LNCaP clone FGC (cell line): ENCODE data around the gene MPZL1.
"Not testable (repeated sequence)": the region's sequence is repeated elsewhere in the genome, so short reads cannot be mapped to it uniquely, and the experiment has no call there.

Experiments used
- DNase-seq: peaks from one replicate; pipeline ENCODE4 v3.0.0-alpha.2; 2011; ENCODE audit warnings: low read depth
- H3K4me3 ChIP-seq: 2 replicates; pipeline ENCODE4 v1.5.1; 2011; ENCODE audit warnings: mild to moderate bottlenecking, low read depth, low read length, control low read depth
- TF ChIP-seq, protein P1 (sequence below): IDR thresholded peaks from 2 replicates; pipeline ENCODE4 v1.5.1; 2012; ENCODE audit warnings: mild to moderate bottlenecking; ENCODE audit not compliant: control insufficient read depth, insufficient read depth; ENCODE audit errors: extremely low read depth

The MPZL1 gene

DNA sequence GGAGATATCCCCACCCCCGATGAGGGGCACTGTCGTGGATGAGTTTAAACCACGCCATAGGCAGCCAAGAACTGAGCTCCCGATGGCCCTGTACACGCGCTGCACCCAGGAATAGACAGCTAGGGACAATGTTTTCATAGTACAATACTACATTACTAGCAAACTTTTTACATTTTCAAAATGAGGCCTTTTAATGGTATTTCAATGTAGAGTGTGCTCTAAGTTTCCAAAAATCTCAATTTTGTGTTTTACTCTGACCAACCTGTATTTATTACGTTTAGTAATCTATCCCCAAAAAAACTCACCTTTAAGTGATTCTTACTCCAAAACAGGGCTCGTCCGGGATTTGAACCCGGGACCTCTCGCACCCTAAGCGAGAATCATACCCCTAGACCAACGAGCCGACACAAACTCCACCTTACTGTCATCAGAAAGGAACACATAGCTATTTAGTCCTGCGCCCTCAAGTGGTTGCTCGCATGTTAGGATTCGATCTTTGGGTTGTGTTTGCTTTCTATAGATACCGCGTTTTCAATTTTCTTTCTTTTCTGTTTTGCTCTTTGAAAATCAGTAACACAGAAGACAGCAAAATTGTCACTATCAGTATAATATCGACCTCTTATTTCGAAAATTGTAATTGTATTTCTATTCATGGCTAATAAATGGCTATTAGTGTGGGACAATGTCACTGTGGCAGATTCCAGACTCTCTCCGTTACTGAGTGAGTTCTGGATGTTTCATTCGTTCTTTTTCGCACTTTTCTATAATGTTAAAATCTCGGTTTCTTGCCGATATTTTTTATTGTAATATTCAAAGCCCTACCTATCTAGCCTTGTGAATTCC, 6.4 kb upstream of the MPZL1 start:
- TF ChIP-seq, protein P1, sequence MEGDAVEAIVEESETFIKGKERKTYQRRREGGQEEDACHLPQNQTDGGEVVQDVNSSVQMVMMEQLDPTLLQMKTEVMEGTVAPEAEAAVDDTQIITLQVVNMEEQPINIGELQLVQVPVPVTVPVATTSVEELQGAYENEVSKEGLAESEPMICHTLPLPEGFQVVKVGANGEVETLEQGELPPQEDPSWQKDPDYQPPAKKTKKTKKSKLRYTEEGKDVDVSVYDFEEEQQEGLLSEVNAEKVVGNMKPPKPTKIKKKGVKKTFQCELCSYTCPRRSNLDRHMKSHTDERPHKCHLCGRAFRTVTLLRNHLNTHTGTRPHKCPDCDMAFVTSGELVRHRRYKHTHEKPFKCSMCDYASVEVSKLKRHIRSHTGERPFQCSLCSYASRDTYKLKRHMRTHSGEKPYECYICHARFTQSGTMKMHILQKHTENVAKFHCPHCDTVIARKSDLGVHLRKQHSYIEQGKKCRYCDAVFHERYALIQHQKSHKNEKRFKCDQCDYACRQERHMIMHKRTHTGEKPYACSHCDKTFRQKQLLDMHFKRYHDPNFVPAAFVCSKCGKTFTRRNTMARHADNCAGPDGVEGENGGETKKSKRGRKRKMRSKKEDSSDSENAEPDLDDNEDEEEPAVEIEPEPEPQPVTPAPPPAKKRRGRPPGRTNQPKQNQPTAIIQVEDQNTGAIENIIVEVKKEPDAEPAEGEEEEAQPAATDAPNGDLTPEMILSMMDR = peak; percentile 97
- H3K4me3 ChIP-seq = peak overlapping the region; percentile 60
- peak; percentile 71 for DNase-seq

DNA sequence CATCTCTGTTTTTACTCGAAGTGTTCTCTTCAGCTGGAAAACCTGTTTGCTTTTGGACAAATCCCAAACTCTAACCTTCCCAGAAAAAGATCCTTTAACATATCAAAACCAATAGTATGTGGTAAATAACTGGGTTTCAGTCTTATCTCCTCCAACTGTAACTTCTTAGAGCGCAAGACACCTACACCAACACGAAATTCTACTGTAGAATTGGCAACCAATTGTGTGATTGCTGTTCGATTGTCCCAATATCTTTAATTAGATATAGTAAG, 5.8 kb upstream of the MPZL1 start:
- DNase-seq = no peak
- TF ChIP-seq, protein P1 = no peak
- H3K4me3 ChIP-seq = peak overlapping the region; percentile 60

DNA sequence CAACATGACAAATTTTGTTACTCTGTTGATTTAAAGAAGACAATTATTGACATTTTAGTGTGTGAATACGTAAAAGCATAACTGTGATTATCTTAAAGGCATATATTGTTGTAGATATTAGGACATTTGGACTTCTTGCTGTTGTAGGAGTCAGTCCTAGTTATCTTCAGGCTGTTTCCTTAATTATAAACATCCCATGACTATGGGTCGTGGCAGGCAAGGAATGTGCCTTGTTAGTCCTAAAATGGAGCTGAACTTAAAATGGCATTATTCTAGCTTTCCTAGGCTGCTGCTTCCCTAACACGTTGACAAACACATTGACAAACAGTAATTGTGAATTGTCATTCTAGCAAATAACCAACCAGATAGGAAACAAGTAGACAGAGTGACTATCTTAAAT, 4.4 kb upstream of the MPZL1 start:
- DNase-seq = no peak
- TF ChIP-seq, protein P1 = no peak
- no peak overlapping the region for H3K4me3 ChIP-seq

DNA sequence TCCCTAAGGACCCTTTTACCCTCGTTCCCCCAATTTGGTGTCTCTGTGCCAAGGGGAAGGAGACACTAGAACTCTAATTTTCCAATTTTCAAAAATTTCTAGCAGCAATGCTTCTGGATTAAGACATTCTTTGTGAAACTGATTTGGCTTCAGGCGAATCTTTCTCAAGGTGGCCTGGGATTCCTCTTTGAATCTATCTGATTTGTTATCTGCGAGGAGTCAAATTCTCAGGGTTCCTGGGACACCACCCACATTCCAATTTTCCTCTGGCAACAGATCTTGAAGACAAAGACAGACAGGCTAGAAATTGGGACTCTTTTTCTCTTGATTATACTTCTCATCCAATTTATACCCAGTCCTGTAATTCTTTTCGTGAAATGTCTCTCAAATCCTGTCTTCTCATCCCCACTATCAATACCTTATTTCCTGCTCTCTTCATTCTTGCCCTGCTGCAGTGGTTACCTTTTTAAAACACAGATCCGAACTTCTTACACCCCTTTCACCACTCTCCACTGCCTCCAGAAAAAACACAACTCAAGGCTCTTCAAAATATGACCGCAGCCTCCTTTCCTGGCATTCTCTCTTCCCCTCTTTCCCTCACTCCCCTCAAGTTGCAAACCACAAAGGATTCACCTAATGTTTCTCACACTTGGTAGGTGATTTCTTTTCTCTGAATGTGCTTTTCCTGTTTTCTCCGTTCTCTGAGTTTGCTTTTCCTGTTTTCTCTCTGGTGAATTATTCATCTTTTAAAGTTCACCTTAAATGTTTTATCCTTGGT, 2.7 kb upstream of the MPZL1 start:
- no peak overlapping the region for H3K4me3 ChIP-seq

DNA sequence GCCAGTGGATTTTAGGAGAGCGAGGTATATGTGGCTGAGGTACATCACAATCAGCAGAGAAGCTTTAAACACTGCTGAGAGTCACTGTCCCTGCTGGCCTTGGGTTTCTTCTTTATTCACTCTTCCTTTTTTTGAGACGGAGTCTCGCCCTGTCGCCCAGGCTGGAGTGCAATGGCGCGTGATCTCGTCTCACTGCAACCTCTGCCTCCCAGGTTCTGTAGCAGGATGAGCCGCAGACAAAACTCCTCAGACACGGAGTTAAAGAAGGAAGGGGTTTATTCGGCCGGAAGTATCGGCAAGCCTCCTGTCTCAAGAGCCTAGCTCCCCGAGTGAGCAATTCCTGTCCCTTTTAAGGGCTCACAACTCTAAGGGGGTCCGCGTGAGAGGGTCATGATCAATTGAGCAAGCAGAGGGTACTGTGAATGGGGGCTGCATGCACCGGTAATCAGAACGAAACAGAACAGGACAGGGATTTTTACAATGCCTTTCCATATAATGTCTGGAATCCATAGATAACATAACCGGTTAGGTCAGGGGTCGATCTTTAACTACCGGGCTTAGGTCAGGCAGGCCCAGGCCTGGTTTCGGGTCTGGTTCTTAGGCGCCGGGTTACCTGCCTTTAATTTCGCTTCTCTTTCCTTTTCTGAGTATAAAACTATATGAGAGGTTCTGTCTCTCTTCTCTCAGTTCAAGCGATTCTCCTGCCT, 1.9 kb upstream of the MPZL1 start:
- not testable (repeated sequence) for DNase-seq, H3K4me3 ChIP-seq

More for the DNA sequence above, 2.7 kb upstream of the MPZL1 start:
- no peak for DNase-seq
- TF ChIP-seq, protein P1 = no peak

DNA sequence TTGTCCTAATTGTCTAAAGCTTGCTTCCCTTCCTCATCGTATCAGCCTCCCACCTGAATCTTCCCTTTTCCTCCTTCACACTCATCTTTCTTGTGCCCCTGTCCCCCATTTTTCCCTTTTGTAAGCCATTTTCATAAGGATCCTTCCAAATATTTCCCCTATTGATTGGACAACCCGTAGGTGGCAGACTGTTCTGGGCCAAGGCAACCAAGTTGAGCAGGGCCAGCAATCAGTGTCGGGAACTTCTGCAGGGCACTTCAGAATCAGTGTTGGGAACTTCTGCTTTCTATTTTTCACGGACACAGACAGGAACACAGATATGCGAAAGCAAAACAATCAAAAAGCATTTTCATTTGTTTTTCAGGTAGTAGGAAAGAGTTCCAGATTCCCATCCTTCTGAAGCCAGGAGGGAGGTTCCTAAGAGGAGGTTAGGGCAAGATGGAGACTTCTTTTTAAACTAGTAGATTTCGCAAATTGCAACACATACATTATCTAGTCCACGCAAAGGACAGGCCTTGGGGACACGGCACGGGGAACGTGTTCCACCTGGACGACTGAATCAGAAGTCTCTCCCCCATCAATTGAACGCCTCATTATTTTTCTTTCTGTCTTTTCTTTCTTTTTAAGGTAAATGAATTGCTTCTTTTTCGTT, 691 bp upstream of the MPZL1 start:
- H3K4me3 ChIP-seq = peak overlapping the region; percentile 82
- no peak for DNase-seq
- TF ChIP-seq, protein P1 = peak; percentile 71
